CD4-positive, alpha-beta T cell (primary cell): ENCODE measurements around the gene FIBCD1. TPM values are rescaled to one million over a fixed set of nuclear protein-coding genes. Genes with fewer than 3 reads are reported as not detected.

ENCODE experiments used
- ATAC-seq: fragments of 200-7000 bp; cut with Tn5 transposase; one replicate; pipeline ENCODE4 v1.10.0; 2022; ENCODE audit warnings: mild to moderate bottlenecking; ENCODE audit not compliant: poor library complexity
- CTCF ChIA-PET: fragments of 350-600 bp; sonication (Branson Sonifier 250); formaldehyde crosslinking; loops from one replicate; lab custom pipeline; 2021; ENCODE audit warnings: antibody characterized with exemption, inconsistent platforms; lab: Charles Lee
- POLR2A ChIA-PET: fragments of 350-600 bp; sonication (Branson Sonifier 250); formaldehyde crosslinking; loops from one replicate; lab custom pipeline; 2021; ENCODE audit warnings: antibody characterized with exemption, inconsistent platforms; lab: Charles Lee
- DNase-seq, 14 experiments: peaks; one replicate each; pipeline ENCODE4 v3.0.0-alpha.2; 2013 to 2020; ENCODE audit warnings: mixed read lengths in 2 of 14
- H3K27ac ChIP-seq, 2 donors: one replicate each; pipeline versions ENCODE4 v1.5.1 to v1.7.0; 2013; ENCODE audit warnings: low read length in 2 of 2, low read depth in 1 of 2, mild to moderate bottlenecking in 1 of 2
- H3K27me3 ChIP-seq, 2 experiments: 1 replicate in 1 of 2; 2 replicates in 1 of 2; pipeline versions ENCODE4 v1.6.1 to v1.7.0; 2013; ENCODE audit warnings: low read length in 2 of 2, control low read depth in 1 of 2, mild to moderate bottlenecking in 1 of 2, moderate library complexity in 1 of 2; ENCODE audit not compliant: insufficient read depth in 2 of 2, control insufficient read depth in 1 of 2
- H3K36me3 ChIP-seq: one replicate; pipeline ENCODE4 v1.6.1; 2013; ENCODE audit warnings: low read length, control low read depth; ENCODE audit not compliant: insufficient read depth
- H3K4me1 ChIP-seq: one replicate; pipeline ENCODE4 v1.6.1; 2013; ENCODE audit warnings: low read length, control low read depth; ENCODE audit not compliant: insufficient read depth
- H3K4me3 ChIP-seq: one replicate; pipeline ENCODE4 v1.5.1; 2013; ENCODE audit warnings: mild to moderate bottlenecking, low read length, moderate library complexity
- H3K9me3 ChIP-seq, 2 experiments: 1 replicate in 1 of 2; 2 replicates in 1 of 2; pipeline versions ENCODE4 v1.6.1 to v1.7.0; 2013; ENCODE audit warnings: low read length in 2 of 2, mild to moderate bottlenecking in 2 of 2, control low read depth in 1 of 2, moderate library complexity in 1 of 2; ENCODE audit not compliant: control insufficient read depth in 1 of 2, insufficient read depth in 1 of 2
- H3K27ac Mint-ChIP-seq: one replicate; pipeline ENCODE4 v1.8.0; 2020; ENCODE audit warnings: mixed read lengths
- H3K27me3 Mint-ChIP-seq: one replicate; pipeline ENCODE4 v1.8.0; 2021; ENCODE audit warnings: mixed read lengths
- H3K36me3 Mint-ChIP-seq: one replicate; pipeline ENCODE4 v1.8.0; 2021; ENCODE audit warnings: low read depth, mixed read lengths
- H3K4me1 Mint-ChIP-seq: one replicate; pipeline ENCODE4 v1.8.0; 2021; ENCODE audit warnings: low read depth, mixed read lengths
- H3K4me3 Mint-ChIP-seq: one replicate; pipeline ENCODE4 v1.8.0; 2020; ENCODE audit warnings: mild to moderate bottlenecking, mixed read lengths
- H3K9me3 Mint-ChIP-seq: one replicate; pipeline ENCODE4 v1.8.0; 2020; ENCODE audit warnings: mixed read lengths
- intact Hi-C, 2 experiments: fragments of 100-400 bp; cut with DNase I in 1 of 2; cut with micrococcal nuclease in 1 of 2; formaldehyde crosslinking; loops; one replicate each; pipeline versions ENCODE4 v1.15.1 to v1.9.0; 2023 to 2025; cut with DNase I, micrococcal nuclease
- total RNA-seq, 174 experiments: library from RNA in 2 of 174; stranded (reverse) in 2 of 174; gene quantifications; one replicate each; pipeline ENCODE4 v1.2.3 and lab custom pipeline; 2021 to 2026
- TF ChIP-seq, protein P1 (sequence below): fragments of 200-600 bp; IDR thresholded peaks from one replicate; pipeline ENCODE4 v1.8.0; 2022; ENCODE audit warnings: antibody characterized with exemption, mild to moderate bottlenecking

FIBCD1 gene
- total RNA-seq, 2 experiments from 2014 or later, result not detected

DNA sequence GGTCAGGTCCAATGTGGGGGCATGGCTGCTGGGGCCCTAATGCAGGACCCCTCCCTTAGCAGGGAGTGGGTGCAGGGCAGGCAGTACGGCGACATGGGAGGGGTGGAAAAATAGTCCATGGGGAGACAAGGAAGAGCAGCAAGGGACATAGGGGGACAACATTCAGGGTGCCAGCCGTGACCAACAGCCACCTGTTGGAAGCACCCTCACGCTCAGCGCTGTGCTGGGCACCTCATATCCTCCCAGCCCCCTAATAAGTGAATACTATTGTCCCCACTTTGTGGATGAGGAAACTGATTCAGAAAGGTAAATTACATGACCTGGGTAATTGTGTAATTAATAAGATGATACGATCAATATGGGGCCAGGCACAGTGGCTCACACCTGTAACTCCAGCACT lies 3.0 kb upstream of the FIBCD1 start:
- Mint-ChIP-seq H3K36me3 (no peaks in the 10 kb centered on the region), H3K9me3 (no peaks in the 10 kb centered on the region), H3K4me1 (peaks cover 9% of the 10 kb centered on the region), H3K27ac (no peak overlapping the region), H3K27me3 (peaks cover 55% of the 10 kb centered on the region), H3K4me3 (no peak overlapping the region)
- POLR2A ChIA-PET, result no interaction called here
- TF ChIP-seq, protein P1, sequence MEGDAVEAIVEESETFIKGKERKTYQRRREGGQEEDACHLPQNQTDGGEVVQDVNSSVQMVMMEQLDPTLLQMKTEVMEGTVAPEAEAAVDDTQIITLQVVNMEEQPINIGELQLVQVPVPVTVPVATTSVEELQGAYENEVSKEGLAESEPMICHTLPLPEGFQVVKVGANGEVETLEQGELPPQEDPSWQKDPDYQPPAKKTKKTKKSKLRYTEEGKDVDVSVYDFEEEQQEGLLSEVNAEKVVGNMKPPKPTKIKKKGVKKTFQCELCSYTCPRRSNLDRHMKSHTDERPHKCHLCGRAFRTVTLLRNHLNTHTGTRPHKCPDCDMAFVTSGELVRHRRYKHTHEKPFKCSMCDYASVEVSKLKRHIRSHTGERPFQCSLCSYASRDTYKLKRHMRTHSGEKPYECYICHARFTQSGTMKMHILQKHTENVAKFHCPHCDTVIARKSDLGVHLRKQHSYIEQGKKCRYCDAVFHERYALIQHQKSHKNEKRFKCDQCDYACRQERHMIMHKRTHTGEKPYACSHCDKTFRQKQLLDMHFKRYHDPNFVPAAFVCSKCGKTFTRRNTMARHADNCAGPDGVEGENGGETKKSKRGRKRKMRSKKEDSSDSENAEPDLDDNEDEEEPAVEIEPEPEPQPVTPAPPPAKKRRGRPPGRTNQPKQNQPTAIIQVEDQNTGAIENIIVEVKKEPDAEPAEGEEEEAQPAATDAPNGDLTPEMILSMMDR, result no peak
- H3K27me3 ChIP-seq, result peaks cover 30 to 44% of the 10 kb centered on the region in 2 experiments
- intact Hi-C loops, result no loop called here
- no peak for DNase-seq
- peaks cover 11% of the 10 kb centered on the region for H3K4me1 ChIP-seq
- no peaks in the 10 kb centered on the region for H3K9me3 ChIP-seq
- no peak overlapping the region for H3K4me3 ChIP-seq
- CTCF ChIA-PET, result no interaction called here
- H3K36me3 ChIP-seq, result no peaks in the 10 kb centered on the region
- H3K27ac ChIP-seq, result no peak overlapping the region
- ATAC-seq, result no peak

DNA sequence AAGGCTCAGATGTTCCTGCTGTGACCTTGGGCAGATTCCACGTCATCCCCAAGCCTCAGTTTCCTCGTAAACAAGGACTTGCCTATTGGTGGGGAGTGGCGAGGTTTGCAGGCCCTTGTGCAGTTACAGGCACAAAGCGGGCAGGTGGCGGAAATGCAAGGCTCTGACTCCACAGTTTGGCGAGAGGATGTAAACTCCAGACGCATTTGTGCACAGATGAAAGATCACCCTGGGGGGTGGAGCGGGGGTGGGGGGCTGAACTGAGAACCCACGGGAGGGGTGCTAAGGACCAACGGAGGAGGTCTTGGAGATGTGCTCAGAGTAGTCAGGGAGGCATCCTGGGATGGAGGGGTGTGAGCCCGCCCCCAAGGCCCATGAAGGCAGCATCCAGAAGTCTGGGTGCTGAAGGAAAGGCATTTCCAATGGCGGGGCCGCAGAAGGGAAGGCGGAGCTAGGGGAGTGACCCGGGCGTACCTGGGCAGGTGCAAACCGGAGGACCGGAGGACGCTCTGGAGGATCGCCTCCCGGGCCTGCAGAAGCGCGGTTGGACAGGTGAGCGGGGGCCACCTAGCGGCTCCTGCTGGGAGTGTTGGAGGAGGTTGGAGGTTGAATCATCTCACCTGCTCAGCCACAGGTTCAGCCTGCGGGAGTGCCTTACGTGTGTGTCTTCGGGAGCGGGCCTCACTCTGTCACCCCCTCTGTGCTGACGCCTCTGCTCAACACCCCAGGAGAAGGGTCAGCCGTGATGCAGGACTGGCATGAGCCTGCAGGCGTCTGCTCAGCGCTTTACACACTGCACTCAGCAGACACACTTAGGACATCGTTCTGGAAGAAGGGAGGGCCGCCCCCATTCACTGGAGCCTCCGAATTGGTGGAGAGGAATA lies 1.9 kb upstream of the FIBCD1 start:
- peaks cover 9% of the 10 kb centered on the region for H3K4me1 Mint-ChIP-seq

DNA sequence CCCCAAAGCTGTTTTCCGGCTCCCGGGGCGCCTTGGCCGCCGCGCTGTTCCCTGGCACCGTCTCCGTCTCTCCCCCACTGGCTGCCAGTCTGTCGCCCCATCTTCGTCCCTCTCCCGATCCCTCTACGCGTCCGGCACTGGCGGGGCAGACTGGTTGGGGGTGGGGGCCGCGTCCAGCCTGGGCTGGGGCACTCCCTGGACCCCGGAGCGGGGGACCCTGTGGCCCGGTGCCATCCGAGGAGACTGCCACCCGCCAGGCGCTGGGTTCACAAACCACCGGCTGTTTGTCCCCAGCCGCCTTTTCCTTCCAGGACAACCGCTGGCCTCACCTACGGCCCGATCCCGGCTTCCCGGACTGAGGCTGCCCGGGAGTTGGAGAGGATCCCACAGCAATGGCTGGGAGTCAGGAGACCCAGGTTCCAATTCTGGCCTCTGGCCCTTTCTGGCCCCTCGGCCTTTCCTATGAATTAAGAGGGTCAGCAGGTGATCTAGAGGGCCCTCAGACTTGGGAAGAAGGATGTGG lies 1.0 kb upstream of the FIBCD1 start:
- peaks cover 9% of the 10 kb centered on the region for H3K4me1 Mint-ChIP-seq
- Histone ChIP-seq H3K4me1 (peaks cover 11% of the 10 kb centered on the region), H3K27me3 (peaks cover 37 to 64% of the 10 kb centered on the region in 2 experiments), H3K36me3 (no peaks in the 10 kb centered on the region), H3K27ac (no peak overlapping the region), H3K9me3 (peaks cover 0 to 8% of the 10 kb centered on the region in 2 experiments), H3K4me3 (no peak overlapping the region)
- H3K27me3 Mint-ChIP-seq, result peaks cover 62% of the 10 kb centered on the region
- CTCF ChIA-PET, result no interaction called here
- H3K36me3 Mint-ChIP-seq, result no peaks in the 10 kb centered on the region
- ATAC-seq (no peak), DNase-seq (no peak)
- H3K27ac Mint-ChIP-seq, result no peak overlapping the region
- POLR2A ChIA-PET, result no interaction called here
- TF ChIP-seq, protein P1, result no peak
- intact Hi-C loops, result no loop called here
- no peak overlapping the region for H3K4me3 Mint-ChIP-seq
- no peaks in the 10 kb centered on the region for H3K9me3 Mint-ChIP-seq

More for the DNA sequence above, 1.9 kb upstream of the FIBCD1 start:
- H3K4me1 ChIP-seq, result peaks cover 11% of the 10 kb centered on the region
- peaks cover 35 to 55% of the 10 kb centered on the region in 2 experiments for H3K27me3 ChIP-seq
- H3K36me3 ChIP-seq, result no peaks in the 10 kb centered on the region
- Mint-ChIP-seq H3K27ac (no peak overlapping the region), H3K9me3 (no peaks in the 10 kb centered on the region), H3K4me3 (no peak overlapping the region), H3K36me3 (no peaks in the 10 kb centered on the region), H3K27me3 (peaks cover 59% of the 10 kb centered on the region)
- peaks cover 0 to 5% of the 10 kb centered on the region in 2 experiments for H3K9me3 ChIP-seq
- DNase-seq, result peak; percentile 55 to 77 (median 66)
- ChIA-PET CTCF (no interaction called here), POLR2A (interaction anchor here (0.5 kb wide), 1 partner anchor 234 kb away, joined by 4 read pairs; no protein-coding TSS in a partner anchor)
- TF ChIP-seq, protein P1, result peak; percentile 89
- peak; percentile 95 for ATAC-seq
- H3K4me3 ChIP-seq, result no peak overlapping the region
- intact Hi-C loops, result loop anchor here (1.0 kb wide), 3 partner anchors 170 to 480 kb away; no protein-coding TSS in a partner anchor
- no peak overlapping the region for H3K27ac ChIP-seq
